GM12878 (cell line): Measurements from ENCODE around the gene TGFBR1. TPM values are rescaled to one million over a fixed set of nuclear protein-coding genes. Genes with fewer than 3 reads are reported as not detected.

ENCODE experiments used
- BACH1 ChIP-seq: fragments of 450-650 bp; IDR thresholded peaks from 2 replicates; pipeline ENCODE4 v1.6.1; 2017; ENCODE audit warnings: mild to moderate bottlenecking, borderline replicate concordance
- BMI1 ChIP-seq: fragments of 450-650 bp; IDR thresholded peaks from 2 replicates; pipeline ENCODE4 v1.6.1; 2016; ENCODE audit warnings: mild to moderate bottlenecking, moderate library complexity, borderline replicate concordance
- CBX5 ChIP-seq: sonication (generic); IDR thresholded peaks from 2 replicates; pipeline ENCODE4 v1.6.1; 2016; ENCODE audit warnings: low read depth, moderate library complexity, mild to moderate bottlenecking, inconsistent platforms
- CHD1 ChIP-seq: IDR thresholded peaks from 2 replicates; pipeline ENCODE4 v1.6.1; 2012; ENCODE audit warnings: low read depth, low read length, improper control_type of control experiment
- HDAC2 ChIP-seq: fragments of 200-600 bp; sonication (generic); IDR thresholded peaks from 2 replicates; pipeline ENCODE4 v1.6.1; 2017
- HDAC6 ChIP-seq: fragments of 200-600 bp; sonication (generic); IDR thresholded peaks from one replicate; pipeline ENCODE4 v1.8.0; 2017; ENCODE audit warnings: antibody characterized with exemption; ENCODE audit not compliant: unreplicated experiment
- KAT2A ChIP-seq: conservative IDR thresholded peaks from 2 replicates; pipeline ENCODE4 v1.6.1; 2011; ENCODE audit warnings: low read depth, low read length; ENCODE audit not compliant: control insufficient read depth
- KDM1A ChIP-seq: fragments of 200-600 bp; sonication (generic); IDR thresholded peaks from 2 replicates; pipeline ENCODE4 v1.6.1; 2016; ENCODE audit warnings: borderline replicate concordance
- MEF2A ChIP-seq: IDR thresholded peaks from 2 replicates; pipeline ENCODE4 v1.6.1; 2011; ENCODE audit warnings: low read depth, mild to moderate bottlenecking, low read length, moderate library complexity; ENCODE audit not compliant: insufficient read depth
- MEF2B ChIP-seq: fragments of 450-650 bp; IDR thresholded peaks from 2 replicates; pipeline ENCODE4 v1.6.1; 2018; ENCODE audit warnings: mild to moderate bottlenecking, moderate library complexity; ENCODE audit not compliant: partially characterized antibody, poor library complexity, severe bottlenecking
- MYC ChIP-seq: IDR thresholded peaks from 2 replicates; pipeline ENCODE4 v1.6.1; 2011; ENCODE audit warnings: mild to moderate bottlenecking, low read length, moderate library complexity, inconsistent platforms; ENCODE audit not compliant: insufficient read depth, insufficient replicate concordance, insufficient read length, severe bottlenecking
- NBN ChIP-seq: fragments of 450-650 bp; IDR thresholded peaks from 2 replicates; pipeline ENCODE4 v1.6.1; 2016
- NR2C1 ChIP-seq: fragments of 450-650 bp; IDR thresholded peaks from 2 replicates; pipeline ENCODE4 v1.6.1; 2017; ENCODE audit warnings: antibody characterized with exemption, mild to moderate bottlenecking, moderate library complexity
- NR2F1 ChIP-seq: fragments of 450-650 bp; conservative IDR thresholded peaks from 2 replicates; pipeline ENCODE4 v1.6.1; 2017; ENCODE audit warnings: mild to moderate bottlenecking
- PKNOX1 ChIP-seq: fragments of 450-650 bp; IDR thresholded peaks from 2 replicates; pipeline ENCODE4 v1.6.1; 2016; ENCODE audit warnings: mild to moderate bottlenecking
- POLR2AphosphoS2 ChIP-seq: IDR thresholded peaks from 2 replicates; pipeline ENCODE4 v1.6.1; 2011; ENCODE audit warnings: low read depth, mild to moderate bottlenecking, low read length, improper control_type of control experiment, moderate library complexity
- RELA ChIP-seq: fragments of 450-650 bp; IDR thresholded peaks from 2 replicates; pipeline ENCODE4 v1.8.0; 2014; ENCODE audit warnings: borderline replicate concordance; ENCODE audit not compliant: partially characterized antibody
- REST ChIP-seq: IDR thresholded peaks from 2 replicates; pipeline ENCODE4 v1.6.1; 2012; ENCODE audit warnings: mild to moderate bottlenecking, low read depth, low read length
- SIX5 ChIP-seq: IDR thresholded peaks from 2 replicates; pipeline ENCODE4 v1.6.1; 2011; ENCODE audit warnings: mild to moderate bottlenecking, low read depth, low read length, moderate library complexity; ENCODE audit not compliant: severe bottlenecking
- USF1 ChIP-seq: IDR thresholded peaks from 2 replicates; pipeline ENCODE4 v1.6.1; 2011; ENCODE audit warnings: borderline replicate concordance, low read depth, mild to moderate bottlenecking, moderate library complexity, mixed read lengths, low read length; ENCODE audit not compliant: insufficient read depth; ENCODE audit errors: extremely low read length
- YBX1 ChIP-seq: fragments of 450-650 bp; IDR thresholded peaks from 2 replicates; pipeline ENCODE4 v1.6.1; 2016; ENCODE audit warnings: antibody characterized with exemption
- ZBED1 ChIP-seq: IDR thresholded peaks from 2 replicates; pipeline ENCODE4 v1.6.1; 2016; ENCODE audit warnings: borderline replicate concordance
- ZNF592 ChIP-seq: fragments of 450-650 bp; IDR thresholded peaks from 2 replicates; pipeline ENCODE4 v1.6.1; 2017; ENCODE audit warnings: mild to moderate bottlenecking, moderate library complexity
- polyA plus RNA-seq, 11 experiments: library from polyadenylated mRNA; depleted of rRNA in 4 of 11; unstranded in 6 of 11; stranded (reverse) in 5 of 11; fragments of >200 nt; fragmentation: Nextera tagmentation in 4 of 11; fragmentation: Illumina TruSeq in 1 of 11; extraction: Ambion mirVana in 4 of 11; extraction: Trizol in 1 of 11; gene quantifications; 1 replicate in 1 of 11; 2 replicates in 10 of 11; pipeline versions ENCODE4 v1.2.1 to v1.2.3, GENCODE V29; 2011 to 2016; ENCODE audit warnings: inconsistent platforms in 2 of 11, missing spikeins in 2 of 11, low read depth in 1 of 11
- total RNA-seq, 4 experiments: library from RNA; depleted of rRNA in 3 of 4; stranded (reverse); fragments of >200 nt in 3 of 4; fragmentation: Illumina TruSeq in 1 of 4; extraction: Trizol in 1 of 4; gene quantifications; 2 replicates each; pipeline versions ENCODE4 v1.2.1 to v1.2.3, GENCODE V29; 2013 to 2021

TGFBR1 gene
- total and polyA plus RNA-seq, 10 of the 15 experiments (the other 5 are each of a cell fraction or from before 2014, with no cell fraction given): 2.9 to 27.2 (median 16.6) TPM

- TF ChIP-seq PKNOX1: peak; percentile 19; the same call in 1 of the 2 replicates
- no peak for TF ChIP-seq KAT2A
- peak; percentile 89; the same call in 1 of the 2 replicates for TF ChIP-seq CBX5
- TF ChIP-seq BMI1: peak; percentile 88
- TF ChIP-seq KDM1A: no peak
- no peak for TF ChIP-seq SIX5
- TF ChIP-seq ZNF592: peak; percentile 82
- TF ChIP-seq ZBED1: peak; percentile 88
- TF ChIP-seq NBN: peak; percentile 91
- no peak for TF ChIP-seq MYC
- no peak for TF ChIP-seq NR2C1
- TF ChIP-seq HDAC2: no peak
- no peak for TF ChIP-seq REST
- TF ChIP-seq MEF2A: peak; percentile 72; the same call in 1 of the 2 replicates
- no peak for TF ChIP-seq USF1
- TF ChIP-seq HDAC6: no peak
- no peak for TF ChIP-seq YBX1
- peak; percentile 71 for TF ChIP-seq MEF2B
- TF ChIP-seq NR2F1: peak; percentile 79
- no peak for TF ChIP-seq POLR2AphosphoS2
- peak; percentile 100 for TF ChIP-seq RELA
- TF ChIP-seq CHD1: no peak
- TF ChIP-seq BACH1: peak; percentile 90; the same call in 1 of the 2 replicates
Measured at GRCh38 chr9:99181621-99182020, 76.7 kb downstream of the TGFBR1 start (continued).
